ENCODE data around the gene ZNF281. TPM values are rescaled to one million over a fixed set of nuclear protein-coding genes. Genes with fewer than 3 reads are reported as not detected.
"Not testable (repeated sequence)": the region's sequence is repeated elsewhere in the genome, so short reads cannot be mapped to it uniquely, and the experiment has no call there.

Gene ZNF281
- polyA plus RNA-seq, 1 donor: 28.0 TPM

GRCh38 chr1:200432586-200432985 lies 22.8 kb upstream of the ZNF281 start:
- DNase-seq: no peak

- no peak for DNase-seq
Observed at GRCh38 chr1:200429221-200429751, 19.4 kb upstream of the ZNF281 start.

- no peak for DNase-seq
Observed at GRCh38 chr1:200428482-200429205, 18.8 kb upstream of the ZNF281 start.

- no peak for DNase-seq
Observed at GRCh38 chr1:200427744-200428143, 17.9 kb upstream of the ZNF281 start.

- no peak for DNase-seq
Observed at GRCh38 chr1:200426196-200426595, 16.4 kb upstream of the ZNF281 start.

GRCh38 chr1:200423235-200423634 lies 13.4 kb upstream of the ZNF281 start:
- DNase-seq: no peak

- DNase-seq: no peak
Observed at GRCh38 chr1:200422211-200422610, 12.4 kb upstream of the ZNF281 start.

- DNase-seq: no peak
Observed at GRCh38 chr1:200415789-200416593, 6.2 kb upstream of the ZNF281 start.

GRCh38 chr1:200415227-200415626 lies 5.4 kb upstream of the ZNF281 start:
- DNase-seq: no peak

- DNase-seq: no peak
Observed at GRCh38 chr1:200414657-200415056, 4.8 kb upstream of the ZNF281 start.

GRCh38 chr1:200413766-200414165 lies 3.9 kb upstream of the ZNF281 start:
- DNase-seq: not testable (repeated sequence)

- no peak for DNase-seq
Observed at GRCh38 chr1:200411406-200412257, 1.8 kb upstream of the ZNF281 start.

- peak; percentile 19 for DNase-seq
Observed at GRCh38 chr1:200410566-200410878, 686 bp upstream of the ZNF281 start.

GRCh38 chr1:200409203-200409760 lies 554 bp downstream of the ZNF281 start:
- peak; percentile 15 for DNase-seq

GRCh38 chr1:200406161-200406797 lies 3.6 kb downstream of the ZNF281 start:
- no peak for DNase-seq

- DNase-seq: no peak
Observed at GRCh38 chr1:200405264-200405663, 4.6 kb downstream of the ZNF281 start.

- no peak for DNase-seq
Observed at GRCh38 chr1:200401708-200402107, 8.1 kb downstream of the ZNF281 start.

GRCh38 chr1:200401263-200401662 lies 8.6 kb downstream of the ZNF281 start:
- no peak for DNase-seq

- DNase-seq: no peak
Observed at GRCh38 chr1:200400556-200400955, 9.3 kb downstream of the ZNF281 start.

- DNase-seq: no peak
Observed at GRCh38 chr1:200399860-200400259, 10.0 kb downstream of the ZNF281 start.

GRCh38 chr1:200398373-200398772 lies 11.5 kb downstream of the ZNF281 start:
- no peak for DNase-seq

All from left kidney (tissue), 2 donors.